Liver (tissue), 3 donors: ENCODE data around the gene DPY19L1.

Source experiments
- ATF3 ChIP-seq: IDR thresholded peaks from 2 replicates; pipeline ENCODE4 v1.6.1; 2016; ENCODE audit warnings: antibody characterized with exemption
- CTCF ChIP-seq: fragments of 150-350 bp; IDR thresholded peaks from 2 replicates; pipeline ENCODE4 v1.5.1; 2017; ENCODE audit warnings: improper control_type of control experiment, low read depth, low read length; ENCODE audit not compliant: missing input control
- EGR1 ChIP-seq, 2 donors: IDR thresholded peaks; 2 replicates each; pipeline ENCODE4 v1.6.1; 2016 to 2018; ENCODE audit warnings: antibody characterized with exemption in 2 of 2, low read depth in 2 of 2
- GABPA ChIP-seq, 2 donors: IDR thresholded peaks in 1 of 2; conservative IDR thresholded peaks in 1 of 2; 2 replicates each; pipeline ENCODE4 v1.6.1; 2016; ENCODE audit warnings: antibody characterized with exemption in 2 of 2, mild to moderate bottlenecking in 1 of 2, moderate library complexity in 1 of 2
- HNF4G ChIP-seq: IDR thresholded peaks from 2 replicates; pipeline ENCODE4 v1.6.1; 2016; ENCODE audit warnings: antibody characterized with exemption
- JUND ChIP-seq, 2 donors: IDR thresholded peaks; 2 replicates each; pipeline ENCODE4 v1.6.1; 2016; ENCODE audit warnings: antibody characterized with exemption in 2 of 2
- MAX ChIP-seq: IDR thresholded peaks from 2 replicates; pipeline ENCODE4 v1.6.1; 2016; ENCODE audit warnings: antibody characterized with exemption
- REST ChIP-seq: IDR thresholded peaks from 2 replicates; pipeline ENCODE4 v1.6.1; 2016; ENCODE audit warnings: antibody characterized with exemption, mild to moderate bottlenecking
- RXRA ChIP-seq, 2 donors: IDR thresholded peaks; 2 replicates each; pipeline ENCODE4 v1.6.1; 2017 to 2018; ENCODE audit warnings: antibody characterized with exemption in 2 of 2, mild to moderate bottlenecking in 1 of 2
- SP1 ChIP-seq: IDR thresholded peaks from 2 replicates; pipeline ENCODE4 v1.6.1; 2018; ENCODE audit warnings: antibody characterized with exemption, mild to moderate bottlenecking
- TAF1 ChIP-seq: conservative IDR thresholded peaks from 2 replicates; pipeline ENCODE4 v1.6.1; 2016; ENCODE audit warnings: antibody characterized with exemption, mild to moderate bottlenecking
- YY1 ChIP-seq: IDR thresholded peaks from 2 replicates; pipeline ENCODE4 v1.6.1; 2016; ENCODE audit warnings: antibody characterized with exemption, mild to moderate bottlenecking
- ZBTB33 ChIP-seq: IDR thresholded peaks from 2 replicates; pipeline ENCODE4 v1.6.1; 2016; ENCODE audit warnings: antibody characterized with exemption
- donor health status: healthy.
- donor health status: healthy.

- TF ChIP-seq ATF3 (no peak), CTCF (no peak), ZBTB33 (no peak), SP1 (no peak), RXRA (IDR thresholded peaks at IDR 0.05) (no peak), HNF4G (no peak), JUND (IDR thresholded peaks at IDR 0.05) (no peak), REST (no peak), MAX (no peak), GABPA (IDR thresholded peaks at IDR 0.05 in 1 of 2, conservative IDR thresholded peaks at IDR 0.05 in 1 of 2) (no peak), EGR1 (IDR thresholded peaks at IDR 0.05; ENCODE audit: low read depth in 2 of 2) (no peak), TAF1 (no peak), YY1 (no peak)
These were observed 29.5 kb downstream of the DPY19L1 start for GRCh38 chr7:35007768-35008167.
